C4-2B (cell line): Measurements from ENCODE around the gene DRC3.

Source experiments
- ZFX ChIP-seq: fragments of 450-650 bp; IDR thresholded peaks from 2 replicates; pipeline ENCODE4 v1.6.1; 2017
- TF ChIP-seq, protein P1 (sequence below): fragments of 450-650 bp; conservative IDR thresholded peaks from 2 replicates; pipeline ENCODE4 v1.5.1; 2017; ENCODE audit warnings: mild to moderate bottlenecking

DNA sequence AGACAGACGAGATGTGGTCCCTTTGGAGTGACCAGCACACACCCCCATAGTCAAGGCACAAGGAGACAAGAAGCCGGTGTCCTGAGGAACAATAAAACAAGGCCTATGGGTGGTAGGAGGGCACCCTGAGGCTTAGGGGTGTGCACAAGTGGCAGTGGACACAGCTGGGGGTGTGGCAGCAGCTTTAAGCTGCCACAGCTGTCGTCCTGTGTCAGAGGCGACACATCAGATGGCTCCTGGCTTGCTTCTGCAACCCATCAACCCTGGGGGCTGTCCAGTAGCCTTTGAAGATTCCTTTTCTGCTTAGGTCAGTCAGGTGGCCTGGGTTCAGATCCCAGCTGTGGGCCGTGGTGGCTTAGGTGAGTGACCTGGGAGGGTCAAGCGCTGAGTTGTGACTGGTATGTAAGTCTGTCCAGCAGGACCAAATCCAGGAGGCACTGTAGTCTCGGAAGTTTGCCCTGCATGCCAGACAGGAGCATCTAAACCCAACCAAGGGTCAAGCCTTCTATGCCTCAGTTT is 15.8 kb downstream of the DRC3 start:
- TF ChIP-seq, protein P1, sequence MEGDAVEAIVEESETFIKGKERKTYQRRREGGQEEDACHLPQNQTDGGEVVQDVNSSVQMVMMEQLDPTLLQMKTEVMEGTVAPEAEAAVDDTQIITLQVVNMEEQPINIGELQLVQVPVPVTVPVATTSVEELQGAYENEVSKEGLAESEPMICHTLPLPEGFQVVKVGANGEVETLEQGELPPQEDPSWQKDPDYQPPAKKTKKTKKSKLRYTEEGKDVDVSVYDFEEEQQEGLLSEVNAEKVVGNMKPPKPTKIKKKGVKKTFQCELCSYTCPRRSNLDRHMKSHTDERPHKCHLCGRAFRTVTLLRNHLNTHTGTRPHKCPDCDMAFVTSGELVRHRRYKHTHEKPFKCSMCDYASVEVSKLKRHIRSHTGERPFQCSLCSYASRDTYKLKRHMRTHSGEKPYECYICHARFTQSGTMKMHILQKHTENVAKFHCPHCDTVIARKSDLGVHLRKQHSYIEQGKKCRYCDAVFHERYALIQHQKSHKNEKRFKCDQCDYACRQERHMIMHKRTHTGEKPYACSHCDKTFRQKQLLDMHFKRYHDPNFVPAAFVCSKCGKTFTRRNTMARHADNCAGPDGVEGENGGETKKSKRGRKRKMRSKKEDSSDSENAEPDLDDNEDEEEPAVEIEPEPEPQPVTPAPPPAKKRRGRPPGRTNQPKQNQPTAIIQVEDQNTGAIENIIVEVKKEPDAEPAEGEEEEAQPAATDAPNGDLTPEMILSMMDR: no peak
- TF ChIP-seq ZFX: no peak
